Measurements from ENCODE around the gene MAP2K7. TPM values are rescaled to one million over a fixed set of nuclear protein-coding genes. Genes with fewer than 3 reads are reported as not detected.

Gene MAP2K7
- total and polyA plus RNA-seq, 7 donors = 12.5 to 27.8 (median 16.5) TPM

DNA sequence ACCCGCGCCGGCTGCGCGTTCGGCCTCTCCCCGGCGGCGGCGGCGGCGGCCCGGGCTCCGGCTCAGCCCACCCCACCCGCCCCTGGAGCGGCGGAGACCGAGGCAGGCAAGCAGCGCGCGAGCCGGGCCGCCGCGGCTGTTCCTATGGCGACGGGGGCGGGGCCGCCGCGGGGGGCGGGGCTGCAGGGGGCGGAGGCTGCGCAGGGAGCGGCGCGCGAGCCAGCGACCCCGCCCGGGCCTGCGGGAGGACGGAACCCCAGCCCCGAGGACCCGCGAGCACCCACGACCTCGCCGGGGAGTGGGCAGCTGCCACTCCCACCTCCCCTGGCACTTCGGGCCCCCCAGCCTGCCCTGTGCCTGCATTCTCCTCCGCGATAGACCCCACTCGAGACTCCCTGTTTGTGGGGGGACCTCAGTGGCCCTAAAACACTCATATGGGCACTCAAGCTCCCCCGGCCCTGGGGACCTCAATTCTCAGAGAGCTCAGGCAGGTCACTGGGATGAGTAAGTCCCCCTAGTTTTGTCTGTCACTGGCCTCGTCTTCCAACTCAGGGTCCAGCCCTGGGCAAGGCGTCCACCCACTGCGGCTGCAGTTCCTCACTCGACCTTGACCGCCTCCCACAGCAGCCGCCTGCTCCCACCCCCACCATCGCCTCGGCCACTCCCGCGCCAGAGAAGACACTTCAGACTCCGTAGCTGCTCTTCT, 22.5 kb downstream of the MAP2K7 start, which contains the start of gene CTXN1:
TSS of gene CTXN1 (minus strand) at position 115 of the 706 bp plus-strand sequence. CDS start 597 bp downstream, outside the sequence.
- 13% methylated on average over 65 of the region's 65 CpGs for WGBS, 2 donors
- H3K4me1 ChIP-seq = peaks cover 0 to 97% (median 92%) of the 10 kb centered on the region in 4 donors
- H3K27me3 ChIP-seq = no peaks in the 10 kb centered on the region
- peak; percentile 88 for DNase-seq
- intact Hi-C loops (cut with DNase I) = loop anchor here (10.0 kb wide), 3 partner anchors 439 to 1191 kb away; partner anchors contain the start of genes ANGPTL4, GPR108, MBD3L1 and TRIP10
- H3K9me3 ChIP-seq = no peaks in the 10 kb centered on the region
- H3K36me3 ChIP-seq = peaks cover 12 to 20% (median 13%) of the 10 kb centered on the region in 4 donors
- H3K27ac ChIP-seq = peak within 1 kb of the TSS; percentile 89 to 97 (median 94)
- H3K4me3 ChIP-seq = peak within 1 kb of the TSS; percentile 39 to 81 (median 64)
- TF ChIP-seq EP300 (IDR thresholded peaks at IDR 0.05) = no peak
- TF ChIP-seq, protein P1, sequence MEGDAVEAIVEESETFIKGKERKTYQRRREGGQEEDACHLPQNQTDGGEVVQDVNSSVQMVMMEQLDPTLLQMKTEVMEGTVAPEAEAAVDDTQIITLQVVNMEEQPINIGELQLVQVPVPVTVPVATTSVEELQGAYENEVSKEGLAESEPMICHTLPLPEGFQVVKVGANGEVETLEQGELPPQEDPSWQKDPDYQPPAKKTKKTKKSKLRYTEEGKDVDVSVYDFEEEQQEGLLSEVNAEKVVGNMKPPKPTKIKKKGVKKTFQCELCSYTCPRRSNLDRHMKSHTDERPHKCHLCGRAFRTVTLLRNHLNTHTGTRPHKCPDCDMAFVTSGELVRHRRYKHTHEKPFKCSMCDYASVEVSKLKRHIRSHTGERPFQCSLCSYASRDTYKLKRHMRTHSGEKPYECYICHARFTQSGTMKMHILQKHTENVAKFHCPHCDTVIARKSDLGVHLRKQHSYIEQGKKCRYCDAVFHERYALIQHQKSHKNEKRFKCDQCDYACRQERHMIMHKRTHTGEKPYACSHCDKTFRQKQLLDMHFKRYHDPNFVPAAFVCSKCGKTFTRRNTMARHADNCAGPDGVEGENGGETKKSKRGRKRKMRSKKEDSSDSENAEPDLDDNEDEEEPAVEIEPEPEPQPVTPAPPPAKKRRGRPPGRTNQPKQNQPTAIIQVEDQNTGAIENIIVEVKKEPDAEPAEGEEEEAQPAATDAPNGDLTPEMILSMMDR (IDR thresholded peaks at IDR 0.05) = peak in 2 of 4 experiments; percentile 9 to 11
- peak; percentile 22 to 35 for TF ChIP-seq POLR2A (IDR thresholded peaks at IDR 0.05)
- peak; percentile 23 to 81 (median 60) for TF ChIP-seq POLR2AphosphoS5 (IDR thresholded peaks at IDR 0.05)

DNA sequence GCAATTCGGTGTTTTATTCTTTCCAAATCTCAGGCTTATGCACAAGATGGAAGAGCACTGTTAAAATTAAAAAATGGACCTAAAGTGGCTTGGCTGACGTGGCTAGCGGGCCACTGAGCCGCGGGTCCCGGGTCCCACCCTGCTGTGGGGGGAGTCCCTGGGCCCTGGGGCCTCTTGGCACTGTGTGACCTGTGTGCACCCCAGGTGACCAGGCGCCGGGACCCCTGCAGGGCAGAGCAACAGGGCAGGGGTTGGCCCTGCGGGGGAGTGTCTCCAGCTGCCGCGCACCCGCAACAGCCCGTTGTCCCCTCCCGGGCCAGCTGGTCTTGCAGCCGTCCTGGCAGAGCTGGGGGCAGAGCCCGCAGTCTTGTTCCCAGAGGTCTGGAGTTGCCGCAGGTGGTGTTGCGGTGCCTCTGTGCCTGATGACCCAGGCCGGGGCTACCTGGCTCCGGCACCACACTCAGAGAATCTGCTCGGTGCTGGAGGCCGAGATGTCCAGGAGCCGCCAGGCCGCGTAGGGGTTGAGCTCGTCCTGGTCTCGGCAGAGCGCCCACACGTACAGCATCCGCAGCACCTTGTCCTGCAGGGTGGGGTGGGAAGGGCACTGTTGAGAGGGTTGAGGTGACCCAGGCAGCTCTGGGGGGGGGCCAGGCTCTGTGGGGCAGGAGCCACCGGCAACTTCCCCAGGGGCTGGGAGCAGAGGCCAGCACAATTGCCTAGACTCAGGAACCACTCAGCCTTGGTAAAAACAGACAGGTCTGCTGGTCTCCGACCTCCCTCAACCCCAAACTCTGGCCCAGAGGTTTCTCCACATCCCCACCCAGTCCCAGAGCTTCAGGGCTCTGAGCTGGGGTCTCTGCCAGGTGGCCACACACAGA, 23.3 kb downstream of the MAP2K7 start:
- no peaks in the 10 kb centered on the region for H3K27me3 ChIP-seq
- intact Hi-C loops (cut with DNase I) = loop anchor here (10.0 kb wide), 3 partner anchors 438 to 1192 kb away; partner anchors contain the start of genes ANGPTL4, GPR108, MBD3L1 and TRIP10
- H3K9me3 ChIP-seq = no peaks in the 10 kb centered on the region
- TF ChIP-seq EP300 (IDR thresholded peaks at IDR 0.05) (no peak), POLR2A (IDR thresholded peaks at IDR 0.05) (no peak), POLR2AphosphoS5 (IDR thresholded peaks at IDR 0.05) (no peak)
- TF ChIP-seq, protein P1 (IDR thresholded peaks at IDR 0.05) = no peak
- no peak for DNase-seq
- H3K27ac ChIP-seq = peak overlapping the region; percentile 89 to 97 (median 94)
- H3K36me3 ChIP-seq = peaks cover 11 to 25% (median 15%) of the 10 kb centered on the region in 4 donors
- peak overlapping the region; percentile 36 to 81 (median 64) for H3K4me3 ChIP-seq
- H3K4me1 ChIP-seq = peaks cover 0 to 97% (median 92%) of the 10 kb centered on the region in 4 donors
- 86 to 89% methylated on average over 32 of the region's 32 CpGs for WGBS, 2 donors

DNA sequence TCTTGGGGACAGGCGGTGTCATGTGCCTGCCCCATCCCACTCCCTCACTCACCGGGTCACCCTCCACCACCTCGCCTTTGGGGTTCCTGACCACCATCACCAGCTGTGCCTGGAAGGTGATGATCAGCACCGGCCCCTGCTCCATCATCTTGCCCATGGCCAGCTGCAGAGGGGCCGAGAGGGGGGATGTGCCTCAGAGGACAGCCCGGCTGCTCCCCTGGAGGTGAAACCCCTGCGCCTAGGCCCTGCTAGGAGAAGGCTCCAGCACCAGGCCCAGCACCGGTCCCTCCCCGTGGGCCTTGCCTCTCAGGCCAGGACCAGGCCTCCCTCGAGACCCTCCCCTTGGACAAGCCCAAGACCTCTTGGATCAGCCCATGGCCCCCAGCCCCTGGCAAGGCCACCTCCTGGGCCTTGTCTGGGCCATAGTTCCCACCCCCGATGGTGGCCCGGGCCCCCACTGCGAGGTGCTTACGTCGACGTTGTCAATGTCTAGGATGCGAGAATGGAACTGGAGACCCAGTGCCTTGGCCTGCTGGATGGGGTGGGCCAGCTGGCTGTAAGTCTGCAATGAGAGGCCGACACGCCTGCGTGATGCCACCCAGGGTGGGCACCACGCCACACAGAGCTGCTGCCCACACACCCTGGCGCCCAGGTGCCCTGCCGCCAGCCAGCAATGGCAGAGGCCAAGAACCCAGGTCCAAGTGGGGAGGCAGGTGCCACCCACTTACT, 24.1 kb downstream of the MAP2K7 start:
- TF ChIP-seq, protein P1 (IDR thresholded peaks at IDR 0.05) = no peak
- TF ChIP-seq POLR2AphosphoS5 (IDR thresholded peaks at IDR 0.05) (no peak), EP300 (IDR thresholded peaks at IDR 0.05) (no peak), POLR2A (IDR thresholded peaks at IDR 0.05) (no peak)
- WGBS, 2 donors = 93 to 94% methylated on average over 23 of the region's 23 CpGs
- H3K4me1 ChIP-seq = peaks cover 0 to 96% (median 89%) of the 10 kb centered on the region in 4 donors
- intact Hi-C loops (cut with DNase I) = loop anchor here (10.0 kb wide), 3 partner anchors 437 to 1193 kb away; partner anchors contain the start of genes ANGPTL4, GPR108, MBD3L1 and TRIP10
- H3K27ac ChIP-seq = peak overlapping the region; percentile 89 to 97 (median 94)
- H3K36me3 ChIP-seq = peaks cover 9 to 25% (median 16%) of the 10 kb centered on the region in 4 donors
- H3K4me3 ChIP-seq = peak overlapping the region in 2 of 4 donors; percentile 8 to 36
- H3K27me3 ChIP-seq = no peaks in the 10 kb centered on the region
- DNase-seq = no peak
- no peaks in the 10 kb centered on the region for H3K9me3 ChIP-seq

DNA sequence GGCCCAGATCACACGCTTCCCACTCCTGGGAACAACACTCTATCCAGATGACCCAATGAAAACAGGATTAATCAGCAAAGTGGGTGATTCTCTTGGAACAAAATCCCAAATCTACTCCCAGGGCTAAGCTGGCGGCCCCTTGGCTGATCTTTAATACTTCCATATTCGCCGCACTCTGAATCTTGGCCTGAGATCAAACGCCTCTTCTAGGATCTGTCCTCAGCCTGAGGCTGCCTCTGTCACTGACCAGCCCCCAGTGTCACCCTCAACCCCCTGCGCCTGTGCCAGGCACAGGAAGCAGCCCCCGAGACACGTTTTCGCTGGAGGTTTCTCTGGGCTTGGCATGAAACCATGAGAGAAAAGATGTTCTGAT, 24.6 kb downstream of the MAP2K7 start:
- Histone ChIP-seq H3K4me1 (peaks cover 0 to 90% (median 84%) of the 10 kb centered on the region in 4 donors), H3K4me3 (peak overlapping the region in 2 of 4 donors; percentile 8 to 36), H3K27ac (peak overlapping the region; percentile 89 to 97 (median 94)), H3K27me3 (no peaks in the 10 kb centered on the region), H3K9me3 (no peaks in the 10 kb centered on the region), H3K36me3 (peaks cover 12 to 25% (median 20%) of the 10 kb centered on the region in 4 donors)
- no peak for TF ChIP-seq EP300 (IDR thresholded peaks at IDR 0.05)
- TF ChIP-seq, protein P1 (IDR thresholded peaks at IDR 0.05) = peak in 1 of 4 experiments; percentile 5
- no peak for TF ChIP-seq POLR2AphosphoS5 (IDR thresholded peaks at IDR 0.05)
- no peak for TF ChIP-seq POLR2A (IDR thresholded peaks at IDR 0.05)
- DNase-seq = no peak
- intact Hi-C loops (cut with DNase I) = loop anchor here (10.0 kb wide), 3 partner anchors 436 to 1194 kb away; partner anchors contain the start of genes ANGPTL4, GPR108, MBD3L1 and TRIP10
- 85 to 89% methylated on average over 9 of the region's 9 CpGs for WGBS, 2 donors
